ENCODE measurements around the gene UBE2G2.

GRCh38 chr21:44783020-44783696 is 18.5 kb downstream of the UBE2G2 start:
- TF ChIP-seq POLR2A (IDR thresholded peaks at IDR 0.05; ENCODE audit: low read depth, low read length): no peak
- TF ChIP-seq TAF1 (IDR thresholded peaks at IDR 0.05; ENCODE audit: low read depth, low read length): no peak
- no peak for TF ChIP-seq POLR2AphosphoS5 (IDR thresholded peaks at IDR 0.05; ENCODE audit: low read depth, low read length)

Measured in GM12891 (cell line).